ENCODE measurements around the gene LINC00237.

GRCh38 chr20:21118138-21118537 is 12.0 kb upstream of the LINC00237 start:
- TF ChIP-seq, protein P1, sequence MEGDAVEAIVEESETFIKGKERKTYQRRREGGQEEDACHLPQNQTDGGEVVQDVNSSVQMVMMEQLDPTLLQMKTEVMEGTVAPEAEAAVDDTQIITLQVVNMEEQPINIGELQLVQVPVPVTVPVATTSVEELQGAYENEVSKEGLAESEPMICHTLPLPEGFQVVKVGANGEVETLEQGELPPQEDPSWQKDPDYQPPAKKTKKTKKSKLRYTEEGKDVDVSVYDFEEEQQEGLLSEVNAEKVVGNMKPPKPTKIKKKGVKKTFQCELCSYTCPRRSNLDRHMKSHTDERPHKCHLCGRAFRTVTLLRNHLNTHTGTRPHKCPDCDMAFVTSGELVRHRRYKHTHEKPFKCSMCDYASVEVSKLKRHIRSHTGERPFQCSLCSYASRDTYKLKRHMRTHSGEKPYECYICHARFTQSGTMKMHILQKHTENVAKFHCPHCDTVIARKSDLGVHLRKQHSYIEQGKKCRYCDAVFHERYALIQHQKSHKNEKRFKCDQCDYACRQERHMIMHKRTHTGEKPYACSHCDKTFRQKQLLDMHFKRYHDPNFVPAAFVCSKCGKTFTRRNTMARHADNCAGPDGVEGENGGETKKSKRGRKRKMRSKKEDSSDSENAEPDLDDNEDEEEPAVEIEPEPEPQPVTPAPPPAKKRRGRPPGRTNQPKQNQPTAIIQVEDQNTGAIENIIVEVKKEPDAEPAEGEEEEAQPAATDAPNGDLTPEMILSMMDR (IDR thresholded peaks at IDR 0.05) = no peak
- no peak for TF ChIP-seq POLR2A (IDR thresholded peaks at IDR 0.05)
